GM23338 (cell line): ENCODE data around the gene ADAMTS1. TPM values are rescaled to one million over a fixed set of nuclear protein-coding genes. Genes with fewer than 3 reads are reported as not detected.

Experiments
- ATAC-seq: fragments of 200-7000 bp; cut with Tn5 transposase; 3 replicates; pipeline ENCODE4 v1.9.1; 2020
- DNase-seq: peaks from one replicate; pipeline ENCODE4 v3.0.0-alpha.2; 2015; ENCODE audit warnings: low spot score
- H2AFZ ChIP-seq: fragments of 200-600 bp; sonication (generic); 2 replicates; pipeline ENCODE4 v1.8.0; 2016; ENCODE audit warnings: antibody characterized with exemption, mild to moderate bottlenecking, moderate library complexity
- H3F3A ChIP-seq: fragments of 200-600 bp; sonication (generic); replicated peaks from 2 replicates; pipeline ENCODE4 v1.8.0; 2017; ENCODE audit warnings: antibody characterized with exemption, mixed run types, low read depth
- H3K27ac ChIP-seq: fragments of 200-600 bp; sonication (generic); 2 replicates; pipeline ENCODE4 v1.6.1; 2016; ENCODE audit warnings: low read depth
- H3K27me3 ChIP-seq: fragments of 200-600 bp; sonication (generic); 2 replicates; pipeline ENCODE4 v1.8.0; 2016; ENCODE audit warnings: mild to moderate bottlenecking, mixed run types, moderate library complexity; ENCODE audit not compliant: insufficient read depth
- H3K36me3 ChIP-seq: fragments of 200-600 bp; sonication (generic); 2 replicates; pipeline ENCODE4 v1.8.0; 2016; ENCODE audit warnings: mild to moderate bottlenecking; ENCODE audit not compliant: insufficient read depth
- H3K4me1 ChIP-seq: fragments of 200-600 bp; sonication (generic); 2 replicates; pipeline ENCODE4 v1.8.0; 2016; ENCODE audit warnings: mild to moderate bottlenecking, moderate library complexity; ENCODE audit not compliant: insufficient read depth
- H3K4me2 ChIP-seq: fragments of 200-600 bp; sonication (generic); 2 replicates; pipeline ENCODE4 v1.7.1; 2017; ENCODE audit warnings: mixed run types
- H3K4me3 ChIP-seq: fragments of 200-600 bp; sonication (generic); 2 replicates; pipeline ENCODE4 v1.6.1; 2016; ENCODE audit warnings: mixed run types
- H3K79me2 ChIP-seq: fragments of 200-600 bp; sonication (generic); replicated peaks from 2 replicates; pipeline ENCODE4 v1.8.0; 2017; ENCODE audit warnings: mild to moderate bottlenecking; ENCODE audit not compliant: insufficient read depth
- H3K9me2 ChIP-seq: fragments of 200-600 bp; sonication (generic); 2 replicates; pipeline ENCODE4 v1.8.0; 2017; ENCODE audit not compliant: insufficient read depth
- H4K20me1 ChIP-seq: fragments of 200-600 bp; sonication (generic); replicated peaks from 2 replicates; pipeline ENCODE4 v1.8.0; 2017; ENCODE audit warnings: mild to moderate bottlenecking; ENCODE audit not compliant: insufficient read depth
- H3K27ac Mint-ChIP-seq: 2 replicates; pipeline ENCODE4 v1.8.0; 2020; ENCODE audit warnings: inconsistent platforms, mild to moderate bottlenecking, moderate library complexity, mixed read lengths
- H3K27me3 Mint-ChIP-seq: 3 replicates; pipeline ENCODE4 v1.8.0; 2022; ENCODE audit warnings: low read depth, mild to moderate bottlenecking, moderate library complexity, mixed read lengths, inconsistent platforms; ENCODE audit not compliant: insufficient read depth, poor library complexity
- H3K36me3 Mint-ChIP-seq: 3 replicates; pipeline ENCODE4 v1.8.0; 2021; ENCODE audit warnings: low read depth, mild to moderate bottlenecking, inconsistent platforms, moderate library complexity, mixed read lengths
- H3K4me1 Mint-ChIP-seq: 3 replicates; pipeline ENCODE4 v1.8.0; 2020; ENCODE audit warnings: mild to moderate bottlenecking, inconsistent platforms, mixed read lengths
- H3K4me3 Mint-ChIP-seq: 3 replicates; pipeline ENCODE4 v1.8.0; 2021; ENCODE audit warnings: moderate library complexity, mild to moderate bottlenecking, inconsistent platforms, mixed read lengths
- H3K9me3 Mint-ChIP-seq: 3 replicates; pipeline ENCODE4 v1.8.0; 2020; ENCODE audit warnings: moderate library complexity, mild to moderate bottlenecking, inconsistent platforms, mixed read lengths
- CREB1 ChIP-seq: fragments of 250-450 bp; sonication (Bioruptor Pico); IDR thresholded peaks from 2 replicates; pipeline ENCODE4 v1.5.0; 2020; ENCODE audit warnings: low read depth, mild to moderate bottlenecking, moderate library complexity
- ETS1 ChIP-seq: IDR thresholded peaks from 2 replicates; pipeline ENCODE4 v1.6.1; 2016; ENCODE audit warnings: antibody characterized with exemption
- EZH2 ChIP-seq: fragments of 200-600 bp; sonication (generic); IDR thresholded peaks from one replicate; pipeline ENCODE4 v1.8.0; 2017; ENCODE audit warnings: antibody characterized with exemption, mild to moderate bottlenecking, low read depth; ENCODE audit not compliant: unreplicated experiment
- EZH2phosphoT487 ChIP-seq: fragments of 200-600 bp; sonication (generic); IDR thresholded peaks from one replicate; pipeline ENCODE4 v1.8.1; 2018; ENCODE audit warnings: antibody characterized with exemption; ENCODE audit not compliant: unreplicated experiment
- JUNB ChIP-seq: IDR thresholded peaks from one replicate; pipeline ENCODE4 v1.6.1; 2016; ENCODE audit warnings: antibody characterized with exemption; ENCODE audit not compliant: unreplicated experiment
- NANOG ChIP-seq: IDR thresholded peaks from 2 replicates; pipeline ENCODE4 v1.6.1; 2016; ENCODE audit warnings: antibody characterized with exemption, borderline replicate concordance
- POLR2AphosphoS5 ChIP-seq: IDR thresholded peaks from 2 replicates; pipeline ENCODE4 v1.6.1; 2016; ENCODE audit warnings: antibody characterized with exemption, low read depth
- STAT1 ChIP-seq: IDR thresholded peaks from one replicate; pipeline ENCODE4 v1.6.1; 2016; ENCODE audit warnings: antibody characterized with exemption; ENCODE audit not compliant: unreplicated experiment
- ZNF114 ChIP-seq: fragments of 250-450 bp; sonication (Bioruptor Pico); IDR thresholded peaks from 2 replicates; pipeline ENCODE4 v1.5.0; 2020; ENCODE audit warnings: mild to moderate bottlenecking, moderate library complexity
- ZNF331 ChIP-seq: fragments of 250-450 bp; sonication (Bioruptor Pico); IDR thresholded peaks from 2 replicates; pipeline ENCODE4 v1.5.0; 2020; ENCODE audit warnings: low read depth, mild to moderate bottlenecking, moderate library complexity
- ZNF462 ChIP-seq: fragments of 250-450 bp; sonication (Bioruptor Pico); IDR thresholded peaks from 2 replicates; pipeline ENCODE4 v1.5.0; 2020; ENCODE audit warnings: mild to moderate bottlenecking, moderate library complexity
- polyA plus RNA-seq: library from polyadenylated mRNA; unstranded; fragments of >200 nt; fragmentation: Nextera tagmentation; extraction: Ambion mirVana; gene quantifications from 2 replicates; pipeline ENCODE4 v1.2.1, GENCODE V29; 2016
- total RNA-seq: library from RNA; depleted of rRNA; stranded (reverse); fragments of >200 nt; shearing (Covaris generic); gene quantifications from 2 replicates; pipeline ENCODE4 v1.2.3, GENCODE V29; 2014
- TF ChIP-seq, protein P1 (sequence below): IDR thresholded peaks from one replicate; pipeline ENCODE4 v1.6.1; 2018; ENCODE audit warnings: antibody characterized with exemption; ENCODE audit not compliant: unreplicated experiment

ADAMTS1 gene
- total and polyA plus RNA-seq, 2 experiments from 2014 or later, result 6.1 to 15.4 TPM

DNA sequence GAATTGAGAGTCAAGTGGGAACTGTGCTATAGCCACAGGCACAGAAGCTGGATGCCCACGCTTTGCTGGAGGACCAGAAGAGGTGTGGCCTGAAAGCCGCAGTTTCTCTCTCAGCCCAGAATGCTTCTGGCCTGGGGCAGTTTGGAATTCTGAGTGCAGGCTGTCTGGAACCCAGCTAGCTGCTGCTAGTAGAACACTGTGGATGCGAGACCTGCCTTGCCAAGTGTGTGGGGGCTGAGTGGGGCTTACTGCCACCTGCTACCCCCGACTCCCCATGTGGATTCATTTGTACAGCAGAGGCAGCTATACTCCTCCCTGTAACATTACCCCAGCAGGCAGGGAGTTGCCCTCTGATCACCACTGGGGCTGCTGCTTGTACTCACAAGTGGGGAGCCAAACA lies 12.2 kb downstream of the ADAMTS1 start (continued):
- TF ChIP-seq, protein P1, sequence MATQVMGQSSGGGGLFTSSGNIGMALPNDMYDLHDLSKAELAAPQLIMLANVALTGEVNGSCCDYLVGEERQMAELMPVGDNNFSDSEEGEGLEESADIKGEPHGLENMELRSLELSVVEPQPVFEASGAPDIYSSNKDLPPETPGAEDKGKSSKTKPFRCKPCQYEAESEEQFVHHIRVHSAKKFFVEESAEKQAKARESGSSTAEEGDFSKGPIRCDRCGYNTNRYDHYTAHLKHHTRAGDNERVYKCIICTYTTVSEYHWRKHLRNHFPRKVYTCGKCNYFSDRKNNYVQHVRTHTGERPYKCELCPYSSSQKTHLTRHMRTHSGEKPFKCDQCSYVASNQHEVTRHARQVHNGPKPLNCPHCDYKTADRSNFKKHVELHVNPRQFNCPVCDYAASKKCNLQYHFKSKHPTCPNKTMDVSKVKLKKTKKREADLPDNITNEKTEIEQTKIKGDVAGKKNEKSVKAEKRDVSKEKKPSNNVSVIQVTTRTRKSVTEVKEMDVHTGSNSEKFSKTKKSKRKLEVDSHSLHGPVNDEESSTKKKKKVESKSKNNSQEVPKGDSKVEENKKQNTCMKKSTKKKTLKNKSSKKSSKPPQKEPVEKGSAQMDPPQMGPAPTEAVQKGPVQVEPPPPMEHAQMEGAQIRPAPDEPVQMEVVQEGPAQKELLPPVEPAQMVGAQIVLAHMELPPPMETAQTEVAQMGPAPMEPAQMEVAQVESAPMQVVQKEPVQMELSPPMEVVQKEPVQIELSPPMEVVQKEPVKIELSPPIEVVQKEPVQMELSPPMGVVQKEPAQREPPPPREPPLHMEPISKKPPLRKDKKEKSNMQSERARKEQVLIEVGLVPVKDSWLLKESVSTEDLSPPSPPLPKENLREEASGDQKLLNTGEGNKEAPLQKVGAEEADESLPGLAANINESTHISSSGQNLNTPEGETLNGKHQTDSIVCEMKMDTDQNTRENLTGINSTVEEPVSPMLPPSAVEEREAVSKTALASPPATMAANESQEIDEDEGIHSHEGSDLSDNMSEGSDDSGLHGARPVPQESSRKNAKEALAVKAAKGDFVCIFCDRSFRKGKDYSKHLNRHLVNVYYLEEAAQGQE, result no peak
- TF ChIP-seq ETS1 (no peak), STAT1 (no peak), POLR2AphosphoS5 (no peak), EZH2phosphoT487 (no peak)

GRCh38 chr21:26832546-26832945 lies 12.7 kb downstream of the ADAMTS1 start:
- no peak for DNase-seq
- no peak overlapping the region for H3K4me3 Mint-ChIP-seq
- no peaks in the 10 kb centered on the region for H3K4me1 ChIP-seq
- H3K4me2 ChIP-seq, result no peak overlapping the region
- H3K4me1 Mint-ChIP-seq, result peaks cover 3% of the 10 kb centered on the region; the same call in 2 of the 3 replicates
- H2AFZ ChIP-seq, result no peak overlapping the region
- no peak overlapping the region for H3K27ac ChIP-seq
- no peaks in the 10 kb centered on the region for H3K27me3 Mint-ChIP-seq
- no peaks in the 10 kb centered on the region for H3K79me2 ChIP-seq
- H4K20me1 ChIP-seq, result no peaks in the 10 kb centered on the region
- peaks cover 1% of the 10 kb centered on the region; the same call in 1 of the 2 replicates for H3K36me3 ChIP-seq
- H3K36me3 Mint-ChIP-seq, result peaks cover 12% of the 10 kb centered on the region
- no peaks in the 10 kb centered on the region for H3F3A ChIP-seq
- no peak for ATAC-seq
- peaks cover 3% of the 10 kb centered on the region for H3K9me2 ChIP-seq
- no peaks in the 10 kb centered on the region for H3K27me3 ChIP-seq
- H3K27ac Mint-ChIP-seq, result no peak overlapping the region
- no peaks in the 10 kb centered on the region for H3K9me3 Mint-ChIP-seq
- H3K4me3 ChIP-seq, result no peak overlapping the region
- TF ChIP-seq ZNF462 (CRISPR knock-in tag) (no peak), POLR2AphosphoS5 (no peak), JUNB (no peak), STAT1 (no peak), EZH2 (no peak), CREB1 (CRISPR knock-in tag) (no peak), ZNF114 (CRISPR knock-in tag) (no peak), NANOG (no peak), ETS1 (no peak), ZNF331 (CRISPR knock-in tag) (no peak), EZH2phosphoT487 (no peak)
